K562 (cell line): ENCODE results near the gene MMP11. TPM values are rescaled to one million over a fixed set of nuclear protein-coding genes. Genes with fewer than 3 reads are reported as not detected.
A peak's percentile ranks its signal among the peaks of the same experiment; 100 is the strongest.

ENCODE experiments used
- ATAC-seq: fragments of 200-7000 bp; cut with Tn5 transposase; 3 replicates; pipeline ENCODE4 v1.9.1; 2020; ENCODE audit warnings: moderate library complexity
- BruUV-seq: library from RNA; stranded (reverse); fragments of 400-500 nt; replicated peaks from 2 replicates; lab custom pipeline; 2021; lab: Mats Ljungman, UMichigan
- CTCF ChIA-PET: fragments of 300-600 bp; formaldehyde crosslinking; extraction: SDS; loops from one replicate; lab custom pipeline; 2021; ENCODE audit warnings: low intra/inter-chr PET ratio; lab: Yijun Ruan, JAX
- POLR2A ChIA-PET: fragments of 300-600, 350-650 bp; sonication (Branson Sonifier 250); formaldehyde crosslinking; extraction: SDS; loops from one replicate; lab custom pipeline; 2021; ENCODE audit warnings: antibody characterized with exemption, inconsistent platforms; lab: Yijun Ruan, JAX
- DNase-seq, 4 experiments: peaks; one replicate each; pipeline versions ENCODE4 v3.0.0 to v3.0.0-alpha.2; 2011 to 2018; ENCODE audit warnings: low spot score in 3 of 4, mixed read lengths in 3 of 4; ENCODE audit errors: extremely low read depth in 1 of 4
- FAIRE-seq: peaks from 2 replicates; lab custom pipeline; 2011; peaks lifted over from hg19 to GRCh38; lab: Jason Lieb, UNC
- H2AFZ ChIP-seq: 2 replicates; pipeline ENCODE4 v1.6.0; 2011; ENCODE audit warnings: low read depth, low read length, control low read depth, inconsistent platforms
- H3K27ac ChIP-seq: fragments of 200-600 bp; 3 replicates; pipeline ENCODE4 v1.8.0; 2011; ENCODE audit warnings: low read depth, mild to moderate bottlenecking, control low read depth, inconsistent platforms, low read length, moderate library complexity, mixed read lengths; ENCODE audit errors: extremely low read depth
- H3K27me3 ChIP-seq, 2 experiments: fragments of 300-600 bp in 1 of 2; 2 replicates in 1 of 2; 3 replicates in 1 of 2; pipeline versions ENCODE4 v1.6.0 to v1.8.0; 2011; ENCODE audit warnings: inconsistent platforms in 2 of 2, low read length in 2 of 2, mild to moderate bottlenecking in 1 of 2, mixed read lengths in 1 of 2, moderate library complexity in 1 of 2; ENCODE audit not compliant: control insufficient read depth in 2 of 2, insufficient read depth in 2 of 2
- H3K36me3 ChIP-seq: fragments of 300-600 bp; 3 replicates; pipeline ENCODE4 v1.8.0; 2011; ENCODE audit warnings: mild to moderate bottlenecking, low read length, inconsistent platforms; ENCODE audit not compliant: control insufficient read depth, insufficient read depth
- H3K4me1 ChIP-seq, 2 experiments: fragments of 200-600 bp in 1 of 2; replicated peaks in 1 of 2; 2 replicates in 1 of 2; 3 replicates in 1 of 2; pipeline versions ENCODE4 v1.5.1 to v1.8.0; 2011; ENCODE audit warnings: inconsistent platforms in 2 of 2, low read length in 2 of 2, mild to moderate bottlenecking in 1 of 2, mixed read lengths in 1 of 2, moderate library complexity in 1 of 2; ENCODE audit not compliant: control insufficient read depth in 2 of 2, insufficient read depth in 2 of 2
- H3K4me2 ChIP-seq: 2 replicates; pipeline ENCODE4 v1.6.1; 2011; ENCODE audit warnings: low read length, control low read depth, inconsistent platforms, mixed read lengths; ENCODE audit not compliant: insufficient read depth
- H3K4me3 ChIP-seq: fragments of 200-600 bp; sonication (generic), shearing (Covaris generic); 2 replicates; pipeline ENCODE4 v1.5.1; 2016; ENCODE audit warnings: control low read depth, inconsistent platforms
- H3K79me2 ChIP-seq: fragments of 200-600 bp; 3 replicates; pipeline ENCODE4 v1.8.0; 2011; ENCODE audit warnings: low read length, inconsistent platforms; ENCODE audit not compliant: control insufficient read depth, insufficient read depth
- H3K9ac ChIP-seq, 2 experiments: 2 replicates each; pipeline versions ENCODE4 v1.6.0 to v1.6.1; 2011; ENCODE audit warnings: low read depth in 2 of 2, low read length in 2 of 2, control low read depth in 1 of 2, inconsistent platforms in 1 of 2, mild to moderate bottlenecking in 1 of 2, mixed read lengths in 1 of 2; ENCODE audit not compliant: insufficient read depth in 1 of 2
- H3K9me1 ChIP-seq: one replicate; pipeline ENCODE4 v1.6.0; 2011; ENCODE audit warnings: inconsistent platforms, mild to moderate bottlenecking, low read length, moderate library complexity; ENCODE audit not compliant: control insufficient read depth, insufficient read depth
- H3K9me3 ChIP-seq: replicated peaks from 2 replicates; pipeline ENCODE4 v1.5.1; 2011; ENCODE audit warnings: low read depth, low read length, inconsistent platforms; ENCODE audit not compliant: control insufficient read depth, insufficient read depth
- H4K20me1 ChIP-seq: replicated peaks from 2 replicates; pipeline ENCODE4 v1.6.1; 2011; ENCODE audit warnings: low read length, inconsistent platforms, mixed read lengths; ENCODE audit not compliant: control insufficient read depth, insufficient read depth
- ATF1 ChIP-seq, 2 experiments: fragments of 450-650 bp in 1 of 2; IDR thresholded peaks; 2 replicates each; pipeline ENCODE4 v1.6.1; 2016; ENCODE audit warnings: missing compliant biosample characterization in 1 of 2, missing genetic modification characterization in 1 of 2
- BRCA1 ChIP-seq, 2 experiments: fragments of 450-650 bp in 1 of 2; sonication (generic) in 1 of 2; formaldehyde crosslinking in 1 of 2; IDR thresholded peaks; 2 replicates each; pipeline versions ENCODE4 v1.5.0 to v1.6.1; 2017 to 2020; ENCODE audit warnings: mild to moderate bottlenecking in 1 of 2, missing genetic modification reagents in 1 of 2
- EP300 ChIP-seq: IDR thresholded peaks from 2 replicates; pipeline ENCODE4 v1.6.1; 2012; ENCODE audit warnings: low read length, improper control_type of control experiment
- PML ChIP-seq: IDR thresholded peaks from 2 replicates; pipeline ENCODE4 v1.6.1; 2012; ENCODE audit warnings: low read length, inconsistent platforms
- POLR2AphosphoS5 ChIP-seq: IDR thresholded peaks from 2 replicates; pipeline ENCODE4 v1.6.1; 2011; ENCODE audit warnings: mild to moderate bottlenecking, low read depth, low read length, moderate library complexity; ENCODE audit not compliant: control insufficient read depth, insufficient read depth
- RB1 ChIP-seq: fragments of 450-650 bp; IDR thresholded peaks from 2 replicates; pipeline ENCODE4 v1.6.1; 2017; ENCODE audit warnings: low read depth, mild to moderate bottlenecking
- SNIP1 ChIP-seq: fragments of 450-650 bp; IDR thresholded peaks from 2 replicates; pipeline ENCODE4 v1.7.1; 2017; ENCODE audit warnings: low read depth, mild to moderate bottlenecking
- TAF1 ChIP-seq: IDR thresholded peaks from 2 replicates; pipeline ENCODE4 v1.6.1; 2011; ENCODE audit warnings: mild to moderate bottlenecking, low read length, moderate library complexity; ENCODE audit not compliant: insufficient read depth, control insufficient read depth, severe bottlenecking; ENCODE audit errors: extremely low read depth
- TAF7 ChIP-seq: fragments of 450-650 bp; IDR thresholded peaks from 2 replicates; pipeline ENCODE4 v1.6.1; 2016; ENCODE audit warnings: missing genetic modification characterization, missing compliant biosample characterization
- TFAM ChIP-seq: fragments of 250-450 bp; sonication (Bioruptor Pico); conservative IDR thresholded peaks from 2 replicates; pipeline ENCODE4 v1.5.0; 2021; ENCODE audit warnings: mild to moderate bottlenecking, moderate library complexity
- WGBS: fragments of 100-300 bp; shearing (Covaris generic); methylation state at CpG from one replicate; pipeline ENCODE4 v1.1.6; 2016; ENCODE audit warnings: low coverage, mixed read lengths; ENCODE audit not compliant: insufficient coverage; ENCODE audit errors: missing lambda C conversion rate; 5-methylcytosine and 5-hydroxymethylcytosine counted together
- in situ Hi-C: fragments of 300-500 bp; cut with MboI; formaldehyde crosslinking; loops from 4 replicates; pipeline ENCODE4 v1.15.0; 2018; ENCODE audit warnings: inconsistent platforms, mixed read lengths
- intact Hi-C: fragments of 100-400 bp; cut with micrococcal nuclease; formaldehyde crosslinking; loops from 2 replicates; pipeline ENCODE4 v1.14.2; 2022
- polyA plus RNA-seq, 8 experiments: library from polyadenylated mRNA; depleted of rRNA in 4 of 8; stranded (reverse) in 5 of 8; unstranded in 3 of 8; fragments of >200 nt; fragmentation: Nextera tagmentation in 2 of 8; fragmentation: Illumina TruSeq in 1 of 8; extraction: Ambion mirVana in 2 of 8; extraction: Trizol in 1 of 8; gene quantifications; 2 replicates each; pipeline versions ENCODE4 v1.2.1 to v1.2.3, GENCODE V29; 2011 to 2014; ENCODE audit warnings: inconsistent platforms in 1 of 8, missing spikeins in 1 of 8
- total RNA-seq, 7 experiments: library from RNA; depleted of rRNA in 6 of 7; stranded (reverse); fragments of >200 nt in 6 of 7; fragmentation: Illumina TruSeq in 2 of 7; extraction: Trizol in 2 of 7; gene quantifications; 2 replicates each; pipeline versions ENCODE4 v1.2.1 to v1.2.3, GENCODE V29; 2011 to 2021; ENCODE audit warnings: low replicate concordance in 1 of 7
- TF ChIP-seq, protein P1 (sequence below): sonication (generic); formaldehyde crosslinking; IDR thresholded peaks from 2 replicates; pipeline ENCODE4 v1.9.0; 2022; ENCODE audit warnings: mild to moderate bottlenecking, missing genetic modification reagents
- TF ChIP-seq, protein P2 (sequence below): sonication (generic); formaldehyde crosslinking; IDR thresholded peaks from 2 replicates; pipeline ENCODE4 v1.8.0; 2022; ENCODE audit warnings: mild to moderate bottlenecking, missing genetic modification reagents
- TF ChIP-seq, protein P3 (sequence below): fragments of 250-450 bp; sonication (Bioruptor Pico); IDR thresholded peaks from 2 replicates; pipeline ENCODE4 v1.9.0; 2021; ENCODE audit warnings: mild to moderate bottlenecking, inconsistent platforms
- TF ChIP-seq, protein P4 (sequence below): fragments of 450-650 bp; IDR thresholded peaks from 2 replicates; pipeline ENCODE4 v1.6.1; 2014; ENCODE audit warnings: low read depth, mild to moderate bottlenecking, moderate library complexity, borderline replicate concordance

The MMP11 gene
- total and polyA plus RNA-seq, 9 of the 15 experiments (the other 6 are each of a cell fraction or from before 2014, with no cell fraction given): 0.14 to 1.8 (median 1.1) TPM; not detected in 2

GRCh38 chr22:23750714-23751440, 21.8 kb upstream of the MMP11 start, which contains the start of gene ZNF70:
TSS of gene ZNF70 (minus strand) at chr22:23751112. CDS start at chr22:23745140, 5,972 bp downstream.
- intact Hi-C loops: no loop called here
- peak within 1 kb of the TSS; percentile 89 for H3K27ac ChIP-seq
- no peak for FAIRE-seq
- WGBS: 1% methylated on average over 31 of the region's 78 CpGs
- H3K9me3 ChIP-seq: no peaks in the 10 kb centered on the region
- H3K4me2 ChIP-seq: peak within 1 kb of the TSS; percentile 89
- peaks cover 14% of the 10 kb centered on the region; the same call in 2 of the 3 replicates for H3K79me2 ChIP-seq
- POLR2A ChIA-PET: interaction anchor here (0.9 to 1.1 kb wide), 3 partner anchors 8 to 12 kb away, joined by 3 to 4 read pairs (median 4); no protein-coding TSS in a partner anchor
- ATAC-seq: peak; percentile 92
- H3K4me1 ChIP-seq: peaks cover 11 to 30% of the 10 kb centered on the region in 2 experiments
- CTCF ChIA-PET: no interaction called here
- peak within 1 kb of the TSS; percentile 92 for H2AFZ ChIP-seq
- no TSS peak for BruUV-seq
- peak; percentile 83 to 87 (median 86) for DNase-seq
- H3K4me3 ChIP-seq: peak within 1 kb of the TSS; percentile 73
- in situ Hi-C loops: no loop called here
- peaks cover 3% of the 10 kb centered on the region for H3K9me1 ChIP-seq
- H3K36me3 ChIP-seq: no peaks in the 10 kb centered on the region
- peak within 1 kb of the TSS; percentile 89 to 95 for H3K9ac ChIP-seq
- no peaks in the 10 kb centered on the region for H3K27me3 ChIP-seq
- no peaks in the 10 kb centered on the region for H4K20me1 ChIP-seq
- TF ChIP-seq TAF7 (tag): peak; percentile 66; the same call in 1 of the 2 replicates
- TF ChIP-seq EP300: no peak
- TF ChIP-seq SNIP1: no peak
- TF ChIP-seq, protein P1, sequence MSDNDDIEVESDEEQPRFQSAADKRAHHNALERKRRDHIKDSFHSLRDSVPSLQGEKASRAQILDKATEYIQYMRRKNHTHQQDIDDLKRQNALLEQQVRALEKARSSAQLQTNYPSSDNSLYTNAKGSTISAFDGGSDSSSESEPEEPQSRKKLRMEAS (CRISPR knock-in tag): peak; percentile 61; the same call in 1 of the 2 replicates
- TF ChIP-seq ATF1 (CRISPR knock-in tag; IDR thresholded peaks at IDR 0.05): no peak
- TF ChIP-seq ATF1 (tag; IDR thresholded peaks at IDR 0.05): peak; percentile 4; the same call in 1 of the 2 replicates
- TF ChIP-seq, protein P2, sequence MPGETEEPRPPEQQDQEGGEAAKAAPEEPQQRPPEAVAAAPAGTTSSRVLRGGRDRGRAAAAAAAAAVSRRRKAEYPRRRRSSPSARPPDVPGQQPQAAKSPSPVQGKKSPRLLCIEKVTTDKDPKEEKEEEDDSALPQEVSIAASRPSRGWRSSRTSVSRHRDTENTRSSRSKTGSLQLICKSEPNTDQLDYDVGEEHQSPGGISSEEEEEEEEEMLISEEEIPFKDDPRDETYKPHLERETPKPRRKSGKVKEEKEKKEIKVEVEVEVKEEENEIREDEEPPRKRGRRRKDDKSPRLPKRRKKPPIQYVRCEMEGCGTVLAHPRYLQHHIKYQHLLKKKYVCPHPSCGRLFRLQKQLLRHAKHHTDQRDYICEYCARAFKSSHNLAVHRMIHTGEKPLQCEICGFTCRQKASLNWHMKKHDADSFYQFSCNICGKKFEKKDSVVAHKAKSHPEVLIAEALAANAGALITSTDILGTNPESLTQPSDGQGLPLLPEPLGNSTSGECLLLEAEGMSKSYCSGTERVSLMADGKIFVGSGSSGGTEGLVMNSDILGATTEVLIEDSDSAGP: no peak
- TF ChIP-seq PML: peak; percentile 45; the same call in 1 of the 2 replicates
- TF ChIP-seq TFAM (CRISPR knock-in tag): no peak
- peak; percentile 65; the same call in 1 of the 2 replicates for TF ChIP-seq RB1
- TF ChIP-seq POLR2AphosphoS5: peak; percentile 60; the same call in 1 of the 2 replicates
- TF ChIP-seq BRCA1 (IDR thresholded peaks at IDR 0.05): no peak
- TF ChIP-seq BRCA1 (CRISPR knock-in tag; IDR thresholded peaks at IDR 0.05): no peak
- TF ChIP-seq, protein P3, sequence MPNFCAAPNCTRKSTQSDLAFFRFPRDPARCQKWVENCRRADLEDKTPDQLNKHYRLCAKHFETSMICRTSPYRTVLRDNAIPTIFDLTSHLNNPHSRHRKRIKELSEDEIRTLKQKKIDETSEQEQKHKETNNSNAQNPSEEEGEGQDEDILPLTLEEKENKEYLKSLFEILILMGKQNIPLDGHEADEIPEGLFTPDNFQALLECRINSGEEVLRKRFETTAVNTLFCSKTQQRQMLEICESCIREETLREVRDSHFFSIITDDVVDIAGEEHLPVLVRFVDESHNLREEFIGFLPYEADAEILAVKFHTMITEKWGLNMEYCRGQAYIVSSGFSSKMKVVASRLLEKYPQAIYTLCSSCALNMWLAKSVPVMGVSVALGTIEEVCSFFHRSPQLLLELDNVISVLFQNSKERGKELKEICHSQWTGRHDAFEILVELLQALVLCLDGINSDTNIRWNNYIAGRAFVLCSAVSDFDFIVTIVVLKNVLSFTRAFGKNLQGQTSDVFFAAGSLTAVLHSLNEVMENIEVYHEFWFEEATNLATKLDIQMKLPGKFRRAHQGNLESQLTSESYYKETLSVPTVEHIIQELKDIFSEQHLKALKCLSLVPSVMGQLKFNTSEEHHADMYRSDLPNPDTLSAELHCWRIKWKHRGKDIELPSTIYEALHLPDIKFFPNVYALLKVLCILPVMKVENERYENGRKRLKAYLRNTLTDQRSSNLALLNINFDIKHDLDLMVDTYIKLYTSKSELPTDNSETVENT (CRISPR knock-in tag): peak; percentile 99
- TF ChIP-seq, protein P4, sequence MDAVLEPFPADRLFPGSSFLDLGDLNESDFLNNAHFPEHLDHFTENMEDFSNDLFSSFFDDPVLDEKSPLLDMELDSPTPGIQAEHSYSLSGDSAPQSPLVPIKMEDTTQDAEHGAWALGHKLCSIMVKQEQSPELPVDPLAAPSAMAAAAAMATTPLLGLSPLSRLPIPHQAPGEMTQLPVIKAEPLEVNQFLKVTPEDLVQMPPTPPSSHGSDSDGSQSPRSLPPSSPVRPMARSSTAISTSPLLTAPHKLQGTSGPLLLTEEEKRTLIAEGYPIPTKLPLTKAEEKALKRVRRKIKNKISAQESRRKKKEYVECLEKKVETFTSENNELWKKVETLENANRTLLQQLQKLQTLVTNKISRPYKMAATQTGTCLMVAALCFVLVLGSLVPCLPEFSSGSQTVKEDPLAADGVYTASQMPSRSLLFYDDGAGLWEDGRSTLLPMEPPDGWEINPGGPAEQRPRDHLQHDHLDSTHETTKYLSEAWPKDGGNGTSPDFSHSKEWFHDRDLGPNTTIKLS: peak; percentile 62
- TF ChIP-seq TAF1: peak; percentile 77
